Body of pancreas (tissue), 4 donors: ENCODE measurements around the gene SULT1A3.
"Not testable (repeated sequence)": the region's sequence is repeated elsewhere in the genome, so short reads cannot be mapped to it uniquely, and the experiment has no call there.

ENCODE experiments used
- POLR2A ChIP-seq, 3 donors: fragments of 450-650 bp; IDR thresholded peaks; one replicate each; pipeline ENCODE4 v1.6.1; 2016; ENCODE audit warnings: antibody characterized with exemption in 3 of 3, mild to moderate bottlenecking in 2 of 3
- TF ChIP-seq, protein P1 (sequence below), 7 experiments: fragments of 450-650 bp in 4 of 7; fragments of 200-600 bp in 3 of 7; sonication (generic) in 3 of 7; IDR thresholded peaks; one replicate each; pipeline ENCODE4 v1.5.1; 2016 to 2019; ENCODE audit warnings: antibody characterized with exemption in 7 of 7

DNA sequence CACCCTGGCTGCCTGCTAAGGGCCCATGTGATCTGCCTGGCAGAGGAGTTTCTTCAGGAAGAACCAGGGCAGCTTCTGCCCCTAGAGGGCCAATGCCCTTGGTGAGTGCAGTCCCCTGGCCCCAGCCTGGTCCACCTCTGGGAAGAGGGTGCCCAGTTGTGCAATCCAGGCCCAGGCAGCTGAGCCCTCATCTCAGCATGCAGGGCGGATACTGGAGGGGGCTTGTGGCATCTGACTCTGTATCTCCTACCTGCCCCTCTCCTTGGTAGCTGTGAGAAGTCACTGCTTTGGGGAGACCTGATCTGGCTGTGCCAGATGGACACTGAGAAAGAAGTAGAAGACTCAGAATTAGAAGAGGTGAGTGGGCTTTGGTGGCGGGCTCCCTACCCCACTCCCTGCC, 2.1 kb upstream of the SULT1A3 start:
- TF ChIP-seq, protein P1, sequence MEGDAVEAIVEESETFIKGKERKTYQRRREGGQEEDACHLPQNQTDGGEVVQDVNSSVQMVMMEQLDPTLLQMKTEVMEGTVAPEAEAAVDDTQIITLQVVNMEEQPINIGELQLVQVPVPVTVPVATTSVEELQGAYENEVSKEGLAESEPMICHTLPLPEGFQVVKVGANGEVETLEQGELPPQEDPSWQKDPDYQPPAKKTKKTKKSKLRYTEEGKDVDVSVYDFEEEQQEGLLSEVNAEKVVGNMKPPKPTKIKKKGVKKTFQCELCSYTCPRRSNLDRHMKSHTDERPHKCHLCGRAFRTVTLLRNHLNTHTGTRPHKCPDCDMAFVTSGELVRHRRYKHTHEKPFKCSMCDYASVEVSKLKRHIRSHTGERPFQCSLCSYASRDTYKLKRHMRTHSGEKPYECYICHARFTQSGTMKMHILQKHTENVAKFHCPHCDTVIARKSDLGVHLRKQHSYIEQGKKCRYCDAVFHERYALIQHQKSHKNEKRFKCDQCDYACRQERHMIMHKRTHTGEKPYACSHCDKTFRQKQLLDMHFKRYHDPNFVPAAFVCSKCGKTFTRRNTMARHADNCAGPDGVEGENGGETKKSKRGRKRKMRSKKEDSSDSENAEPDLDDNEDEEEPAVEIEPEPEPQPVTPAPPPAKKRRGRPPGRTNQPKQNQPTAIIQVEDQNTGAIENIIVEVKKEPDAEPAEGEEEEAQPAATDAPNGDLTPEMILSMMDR (IDR thresholded peaks at IDR 0.05), result not testable (repeated sequence)
- TF ChIP-seq POLR2A (IDR thresholded peaks at IDR 0.05), result not testable (repeated sequence)
